Measurements from ENCODE around the gene HNF4A.

GRCh38 chr20:44355498-44356352 lies at the start of gene HNF4A:
- TF ChIP-seq CTCF (IDR thresholded peaks at IDR 0.05) (no peak), POLR2A (IDR thresholded peaks at IDR 0.05) (peak; percentile 56)
